Measurements from ENCODE around the gene CRNN.

Gene CRNN

DNA sequence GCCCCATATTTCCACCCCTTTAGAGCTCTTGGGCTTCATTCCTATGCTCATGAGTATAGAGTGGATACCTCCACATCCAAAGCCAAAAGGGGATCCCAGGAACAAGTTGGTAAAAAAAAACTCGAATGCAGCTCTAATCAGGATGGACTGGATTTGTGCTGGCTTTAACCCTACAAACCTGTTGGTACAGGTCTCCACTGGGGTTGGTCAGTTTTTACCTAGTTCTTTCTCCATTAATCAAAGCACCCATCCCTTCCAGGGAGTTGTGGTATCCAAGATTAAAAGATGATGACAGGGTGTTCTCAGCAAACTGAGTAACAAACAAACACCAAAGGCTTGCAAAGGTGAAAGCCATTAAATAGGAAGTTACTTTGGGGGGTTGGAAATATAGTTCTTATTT is 5.9 kb upstream of the CRNN start:
- Histone ChIP-seq H3K27ac (replicated peaks) (no peak overlapping the region), H3K27me3 (ENCODE audit: insufficient read depth, poor library complexity, severe bottlenecking) (no peaks in the 10 kb centered on the region)
- TF ChIP-seq POLR2AphosphoS5 (IDR thresholded peaks at IDR 0.05; ENCODE audit: low read depth), result no peak
- no peak for TF ChIP-seq GABPA (IDR thresholded peaks at IDR 0.05; ENCODE audit: low read depth)
- TF ChIP-seq, protein P1, sequence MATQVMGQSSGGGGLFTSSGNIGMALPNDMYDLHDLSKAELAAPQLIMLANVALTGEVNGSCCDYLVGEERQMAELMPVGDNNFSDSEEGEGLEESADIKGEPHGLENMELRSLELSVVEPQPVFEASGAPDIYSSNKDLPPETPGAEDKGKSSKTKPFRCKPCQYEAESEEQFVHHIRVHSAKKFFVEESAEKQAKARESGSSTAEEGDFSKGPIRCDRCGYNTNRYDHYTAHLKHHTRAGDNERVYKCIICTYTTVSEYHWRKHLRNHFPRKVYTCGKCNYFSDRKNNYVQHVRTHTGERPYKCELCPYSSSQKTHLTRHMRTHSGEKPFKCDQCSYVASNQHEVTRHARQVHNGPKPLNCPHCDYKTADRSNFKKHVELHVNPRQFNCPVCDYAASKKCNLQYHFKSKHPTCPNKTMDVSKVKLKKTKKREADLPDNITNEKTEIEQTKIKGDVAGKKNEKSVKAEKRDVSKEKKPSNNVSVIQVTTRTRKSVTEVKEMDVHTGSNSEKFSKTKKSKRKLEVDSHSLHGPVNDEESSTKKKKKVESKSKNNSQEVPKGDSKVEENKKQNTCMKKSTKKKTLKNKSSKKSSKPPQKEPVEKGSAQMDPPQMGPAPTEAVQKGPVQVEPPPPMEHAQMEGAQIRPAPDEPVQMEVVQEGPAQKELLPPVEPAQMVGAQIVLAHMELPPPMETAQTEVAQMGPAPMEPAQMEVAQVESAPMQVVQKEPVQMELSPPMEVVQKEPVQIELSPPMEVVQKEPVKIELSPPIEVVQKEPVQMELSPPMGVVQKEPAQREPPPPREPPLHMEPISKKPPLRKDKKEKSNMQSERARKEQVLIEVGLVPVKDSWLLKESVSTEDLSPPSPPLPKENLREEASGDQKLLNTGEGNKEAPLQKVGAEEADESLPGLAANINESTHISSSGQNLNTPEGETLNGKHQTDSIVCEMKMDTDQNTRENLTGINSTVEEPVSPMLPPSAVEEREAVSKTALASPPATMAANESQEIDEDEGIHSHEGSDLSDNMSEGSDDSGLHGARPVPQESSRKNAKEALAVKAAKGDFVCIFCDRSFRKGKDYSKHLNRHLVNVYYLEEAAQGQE (IDR thresholded peaks at IDR 0.05; ENCODE audit: insufficient replicate concordance, low read depth), result no peak
- no peak for TF ChIP-seq CTCF (IDR thresholded peaks at IDR 0.05; ENCODE audit: insufficient read depth, low read length)
- no peak for TF ChIP-seq SPI1 (IDR thresholded peaks at IDR 0.05; ENCODE audit: borderline replicate concordance, low read depth)

DNA sequence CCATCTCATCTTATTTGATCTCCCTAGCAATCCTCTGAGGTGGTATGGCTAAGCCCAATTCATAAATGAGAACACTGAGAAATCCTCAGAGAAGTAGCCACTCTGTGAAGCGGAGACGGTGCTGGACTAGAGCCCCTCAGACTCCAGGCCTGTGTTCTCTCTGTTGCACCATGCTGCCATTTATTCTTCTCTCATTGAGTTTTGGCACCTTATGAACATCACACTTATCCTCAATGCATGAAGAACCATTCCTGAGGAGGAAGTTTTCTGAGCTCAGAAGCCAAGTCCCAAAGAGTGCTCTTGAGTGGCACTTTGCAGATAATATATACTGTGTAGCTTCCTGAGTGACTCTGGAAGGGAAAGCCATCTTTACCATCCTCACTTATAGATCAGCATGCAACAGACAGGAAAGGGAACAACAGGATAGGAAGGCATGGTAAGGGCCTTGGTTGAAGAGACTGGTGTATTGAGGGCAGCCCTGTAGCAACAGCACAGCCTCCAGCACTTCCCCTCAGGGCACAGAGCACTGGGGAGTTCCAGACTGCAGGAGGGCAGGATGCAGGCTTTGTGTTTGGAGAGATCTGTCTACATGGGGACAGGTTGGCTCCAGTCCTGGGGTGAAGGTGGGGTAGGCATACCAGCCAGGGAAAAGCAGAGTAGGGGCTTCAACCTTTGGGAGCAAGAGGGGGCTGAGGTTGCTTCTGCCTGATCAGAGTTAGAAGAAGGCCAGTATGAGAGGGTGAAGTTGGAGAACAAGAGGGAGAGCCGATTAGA is 1.6 kb upstream of the CRNN start:
- TF ChIP-seq SPI1 (IDR thresholded peaks at IDR 0.05; ENCODE audit: borderline replicate concordance, low read depth) (no peak), POLR2AphosphoS5 (IDR thresholded peaks at IDR 0.05; ENCODE audit: low read depth) (no peak), CTCF (IDR thresholded peaks at IDR 0.05; ENCODE audit: insufficient read depth, low read length) (no peak), GABPA (IDR thresholded peaks at IDR 0.05; ENCODE audit: low read depth) (no peak)
- TF ChIP-seq, protein P1 (IDR thresholded peaks at IDR 0.05; ENCODE audit: insufficient replicate concordance, low read depth), result no peak
- DNase-seq (ENCODE audit: low read depth in 1 of 2, low spot score in 1 of 2), result no peak
- Histone ChIP-seq H3K27me3 (ENCODE audit: insufficient read depth, poor library complexity, severe bottlenecking) (no peaks in the 10 kb centered on the region), H3K27ac (replicated peaks) (no peak overlapping the region), H3K4me3 (replicated peaks; ENCODE audit: insufficient read depth, low read length) (no peak overlapping the region)

More for the DNA sequence above, 5.9 kb upstream of the CRNN start:
- no peak for DNase-seq (ENCODE audit: low read depth in 1 of 2, low spot score in 1 of 2)
- no peak overlapping the region for H3K4me3 ChIP-seq (replicated peaks; ENCODE audit: insufficient read depth, low read length)

DNA sequence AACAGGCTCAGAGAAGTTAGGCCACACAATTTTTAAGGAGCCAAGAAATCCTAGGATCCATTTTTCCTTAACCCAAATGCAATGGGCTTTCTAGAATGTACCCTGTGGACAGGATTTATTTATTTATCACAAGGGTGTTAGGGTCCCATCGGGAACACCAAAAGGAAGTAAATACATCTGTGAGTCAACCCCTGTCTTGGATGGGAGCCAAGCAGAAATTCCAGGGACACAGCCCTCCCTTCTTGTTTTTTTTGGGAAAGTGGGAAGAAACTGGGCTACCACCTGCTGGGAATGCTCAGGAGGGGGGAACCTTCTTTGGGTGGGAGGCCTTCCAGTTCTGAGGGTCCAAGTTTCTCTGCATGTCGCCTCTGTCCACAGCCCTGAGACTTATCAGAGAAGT is 1.3 kb downstream of the CRNN start:
- Histone ChIP-seq H3K27me3 (ENCODE audit: insufficient read depth, poor library complexity, severe bottlenecking) (no peaks in the 10 kb centered on the region), H3K4me3 (replicated peaks; ENCODE audit: insufficient read depth, low read length) (no peak overlapping the region), H3K27ac (replicated peaks) (no peak overlapping the region)
- DNase-seq (ENCODE audit: low read depth in 1 of 2, low spot score in 1 of 2), result no peak
- no peak for TF ChIP-seq CTCF (IDR thresholded peaks at IDR 0.05; ENCODE audit: insufficient read depth, low read length)

- no peaks in the 10 kb centered on the region for H3K27me3 ChIP-seq (ENCODE audit: insufficient read depth, poor library complexity, severe bottlenecking)
- TF ChIP-seq POLR2AphosphoS5 (IDR thresholded peaks at IDR 0.05; ENCODE audit: low read depth) (no peak), SPI1 (IDR thresholded peaks at IDR 0.05; ENCODE audit: borderline replicate concordance, low read depth) (no peak), GABPA (IDR thresholded peaks at IDR 0.05; ENCODE audit: low read depth) (no peak), CTCF (IDR thresholded peaks at IDR 0.05; ENCODE audit: insufficient read depth, low read length) (no peak)
- TF ChIP-seq, protein P1 (IDR thresholded peaks at IDR 0.05; ENCODE audit: insufficient replicate concordance, low read depth), result no peak
- no peak for DNase-seq (ENCODE audit: low read depth in 1 of 2, low spot score in 1 of 2)
- H3K4me3 ChIP-seq (replicated peaks; ENCODE audit: insufficient read depth, low read length), result no peak overlapping the region
- no peak overlapping the region for H3K27ac ChIP-seq (replicated peaks)
Observed at GRCh38 chr1:152411134-152411533, 2.9 kb downstream of the CRNN start.
